GM12873 (cell line): ENCODE results near the gene OR2A14.

ENCODE experiments used
- TF ChIP-seq, protein P1 (sequence below): IDR thresholded peaks from 2 replicates; pipeline ENCODE4 v1.5.1; 2012; ENCODE audit warnings: low read depth, mild to moderate bottlenecking, moderate library complexity, low read length, control low read depth; ENCODE audit not compliant: insufficient read depth; ENCODE audit errors: missing control alignments

OR2A14 gene, protein sequence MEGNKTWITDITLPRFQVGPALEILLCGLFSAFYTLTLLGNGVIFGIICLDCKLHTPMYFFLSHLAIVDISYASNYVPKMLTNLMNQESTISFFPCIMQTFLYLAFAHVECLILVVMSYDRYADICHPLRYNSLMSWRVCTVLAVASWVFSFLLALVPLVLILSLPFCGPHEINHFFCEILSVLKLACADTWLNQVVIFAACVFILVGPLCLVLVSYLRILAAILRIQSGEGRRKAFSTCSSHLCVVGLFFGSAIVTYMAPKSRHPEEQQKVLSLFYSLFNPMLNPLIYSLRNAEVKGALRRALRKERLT

DNA sequence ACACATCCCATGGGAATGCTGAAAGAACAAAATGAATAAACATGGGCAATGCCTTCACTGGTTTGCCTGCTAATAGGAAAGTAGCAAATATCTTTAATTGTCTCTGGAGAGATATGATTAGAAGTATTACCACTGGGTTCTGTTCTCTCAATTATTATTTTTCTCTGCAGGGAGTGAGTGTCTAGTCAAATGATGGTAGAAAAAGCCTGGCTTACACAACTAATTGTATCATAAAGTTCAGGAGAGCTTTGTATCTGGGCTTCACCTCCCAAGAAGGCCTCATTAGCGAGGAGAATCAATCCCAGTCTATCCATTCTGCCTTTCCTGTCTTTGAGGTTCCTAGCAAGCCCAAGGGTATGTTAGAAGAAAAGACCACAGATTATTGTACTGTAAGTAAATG is at the start of gene OR2A14:
OR2A14 (plus strand) TSS at position 301 of the 400 bp plus-strand sequence. CDS start 5,937 bp downstream, outside the sequence.
- TF ChIP-seq, protein P1, sequence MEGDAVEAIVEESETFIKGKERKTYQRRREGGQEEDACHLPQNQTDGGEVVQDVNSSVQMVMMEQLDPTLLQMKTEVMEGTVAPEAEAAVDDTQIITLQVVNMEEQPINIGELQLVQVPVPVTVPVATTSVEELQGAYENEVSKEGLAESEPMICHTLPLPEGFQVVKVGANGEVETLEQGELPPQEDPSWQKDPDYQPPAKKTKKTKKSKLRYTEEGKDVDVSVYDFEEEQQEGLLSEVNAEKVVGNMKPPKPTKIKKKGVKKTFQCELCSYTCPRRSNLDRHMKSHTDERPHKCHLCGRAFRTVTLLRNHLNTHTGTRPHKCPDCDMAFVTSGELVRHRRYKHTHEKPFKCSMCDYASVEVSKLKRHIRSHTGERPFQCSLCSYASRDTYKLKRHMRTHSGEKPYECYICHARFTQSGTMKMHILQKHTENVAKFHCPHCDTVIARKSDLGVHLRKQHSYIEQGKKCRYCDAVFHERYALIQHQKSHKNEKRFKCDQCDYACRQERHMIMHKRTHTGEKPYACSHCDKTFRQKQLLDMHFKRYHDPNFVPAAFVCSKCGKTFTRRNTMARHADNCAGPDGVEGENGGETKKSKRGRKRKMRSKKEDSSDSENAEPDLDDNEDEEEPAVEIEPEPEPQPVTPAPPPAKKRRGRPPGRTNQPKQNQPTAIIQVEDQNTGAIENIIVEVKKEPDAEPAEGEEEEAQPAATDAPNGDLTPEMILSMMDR = no peak

DNA sequence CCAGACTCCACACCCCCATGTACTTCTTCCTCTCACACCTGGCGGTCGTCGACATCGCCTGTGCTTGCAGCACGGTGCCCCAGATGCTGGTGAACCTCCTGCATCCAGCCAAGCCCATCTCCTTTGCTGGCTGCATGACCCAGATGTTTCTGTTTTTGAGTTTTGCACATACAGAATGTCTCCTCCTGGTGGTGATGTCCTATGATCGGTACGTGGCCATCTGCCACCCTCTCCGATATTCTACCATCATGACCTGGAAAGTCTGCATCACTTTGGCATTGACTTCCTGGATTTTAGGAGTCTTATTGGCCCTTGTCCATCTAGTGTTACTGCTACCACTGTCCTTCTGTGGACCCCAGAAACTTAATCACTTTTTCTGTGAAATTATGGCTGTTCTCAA is 48.6 kb upstream of the OR2A14 start:
- TF ChIP-seq, protein P1 = no peak

DNA sequence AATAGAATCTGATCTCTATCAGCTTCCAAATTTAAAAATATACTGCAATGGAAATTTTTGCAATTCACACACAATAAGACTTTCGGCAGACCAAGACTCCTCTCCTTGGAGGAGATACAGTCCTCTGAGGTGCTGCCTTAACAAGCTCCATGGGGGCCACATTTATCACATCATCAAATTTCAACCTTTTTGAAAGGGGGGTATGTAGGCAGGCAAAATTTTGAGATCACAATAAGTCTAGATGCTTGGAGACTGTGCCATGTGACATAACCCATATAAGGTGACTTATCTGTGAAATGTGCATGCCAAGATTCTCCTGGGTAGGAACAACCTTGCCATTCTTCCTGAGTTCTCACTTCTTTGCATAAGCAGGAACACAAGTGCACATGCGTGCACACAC is 37.0 kb upstream of the OR2A14 start, which contains the start of gene OR2A12:
OR2A12 (plus strand) TSS at position 301 of the 400 bp plus-strand sequence. CDS start 8,830 bp downstream, outside the sequence.
- TF ChIP-seq, protein P1 = no peak

DNA sequence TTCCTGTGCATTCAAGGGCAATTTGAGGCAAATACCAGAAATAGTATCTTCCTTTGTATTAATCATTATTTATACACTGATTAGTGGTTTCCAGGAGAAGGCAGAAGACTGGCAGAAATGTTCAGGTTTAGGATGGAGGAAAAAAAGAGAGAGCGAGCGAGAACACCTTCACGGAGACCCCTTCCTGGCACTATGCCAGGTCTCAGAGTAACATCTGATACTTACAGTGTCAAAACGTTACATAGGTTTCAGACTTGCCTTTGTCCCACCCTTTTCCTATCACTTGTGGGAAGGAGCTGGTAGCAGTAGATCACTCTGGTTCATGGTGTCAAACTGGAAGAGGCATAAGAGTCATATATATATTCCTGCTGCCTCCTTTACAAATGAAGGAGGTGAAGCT is 36.2 kb upstream of the OR2A14 start:
- TF ChIP-seq, protein P1 = no peak

DNA sequence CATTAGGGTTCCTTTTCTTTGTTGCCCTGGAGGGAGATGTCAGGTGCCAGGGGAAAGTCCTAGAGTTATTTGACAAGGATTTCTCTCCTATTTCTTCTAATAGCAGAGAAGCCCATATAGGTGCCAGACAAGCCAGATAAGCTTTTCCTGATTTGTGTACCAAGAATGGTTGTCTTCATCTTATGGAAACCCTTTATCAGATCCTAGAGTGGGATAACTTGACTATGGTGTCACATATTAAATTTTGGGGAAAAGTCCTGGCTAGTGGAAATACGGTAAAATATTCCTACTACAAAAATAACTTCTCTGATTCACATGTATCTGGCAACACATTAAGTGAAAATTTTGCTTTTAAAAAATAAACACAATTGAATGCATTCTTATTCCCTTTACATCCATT is 35.7 kb upstream of the OR2A14 start:
- TF ChIP-seq, protein P1 = no peak

DNA sequence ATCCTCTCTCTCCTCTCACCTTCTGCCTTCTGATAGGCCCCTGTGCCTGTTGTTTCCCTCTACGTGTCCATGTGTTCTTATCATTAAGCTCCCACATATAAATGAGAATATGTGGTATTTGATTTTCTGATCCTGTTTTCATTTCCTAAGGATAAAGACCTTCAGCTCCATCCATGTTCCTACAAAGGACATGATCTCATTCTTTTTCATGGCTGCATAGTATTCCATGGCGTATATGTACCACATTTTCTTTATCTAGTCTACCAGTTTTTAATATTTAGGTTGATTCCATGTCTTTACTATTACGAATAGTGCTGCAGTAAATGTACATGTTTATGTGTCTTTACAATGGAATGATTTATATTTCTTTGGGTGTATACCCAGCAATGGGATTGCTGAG is 32.3 kb upstream of the OR2A14 start:
- TF ChIP-seq, protein P1 = no peak

DNA sequence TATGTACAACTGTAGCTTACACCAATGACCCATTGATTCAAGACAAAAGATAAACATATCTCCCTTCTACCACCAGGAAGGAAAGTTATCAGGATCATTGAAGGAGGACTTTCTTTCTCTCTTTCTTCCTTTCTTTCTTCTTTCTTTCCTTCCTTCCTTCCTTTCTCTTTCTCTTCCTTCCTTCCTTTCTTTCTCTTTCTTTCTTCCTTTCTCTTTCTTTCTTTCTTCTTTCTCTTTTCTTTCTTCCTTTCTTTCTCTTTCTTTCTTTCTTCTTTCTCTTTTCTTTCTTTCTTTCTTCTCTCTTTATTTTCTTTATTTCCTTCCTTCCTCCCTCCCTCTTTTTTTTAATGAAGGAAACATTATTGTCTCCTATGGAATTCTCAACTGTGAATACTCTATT is 24.2 kb upstream of the OR2A14 start:
- TF ChIP-seq, protein P1 = no peak
